RWPE1 (cell line): ENCODE results near the gene USP22.

Experiments used
- CTCF ChIA-PET: fragments of 350-600 bp; sonication (Branson Sonifier 250); formaldehyde crosslinking; extraction: SDS; loops from one replicate; lab custom pipeline; 2021; lab: Yijun Ruan, JAX
- POLR2A ChIA-PET: fragments of 400-600 bp; formaldehyde crosslinking; extraction: SDS; loops from one replicate; lab custom pipeline; 2020; ENCODE audit warnings: antibody characterized with exemption; ENCODE audit not compliant: low non-redundant PET; lab: Yijun Ruan, JAX
- DNase-seq: peaks from one replicate; pipeline ENCODE4 v3.0.0; 2012; ENCODE audit warnings: low spot score
- H3K27ac ChIP-seq: fragments of 450-650 bp; 2 replicates; pipeline ENCODE4 v1.5.1; 2017
- TF ChIP-seq, protein P1 (sequence below): fragments of 450-650 bp; conservative IDR thresholded peaks from 2 replicates; pipeline ENCODE4 v1.5.1; 2017; ENCODE audit warnings: low read depth, mild to moderate bottlenecking

USP22 gene

DNA sequence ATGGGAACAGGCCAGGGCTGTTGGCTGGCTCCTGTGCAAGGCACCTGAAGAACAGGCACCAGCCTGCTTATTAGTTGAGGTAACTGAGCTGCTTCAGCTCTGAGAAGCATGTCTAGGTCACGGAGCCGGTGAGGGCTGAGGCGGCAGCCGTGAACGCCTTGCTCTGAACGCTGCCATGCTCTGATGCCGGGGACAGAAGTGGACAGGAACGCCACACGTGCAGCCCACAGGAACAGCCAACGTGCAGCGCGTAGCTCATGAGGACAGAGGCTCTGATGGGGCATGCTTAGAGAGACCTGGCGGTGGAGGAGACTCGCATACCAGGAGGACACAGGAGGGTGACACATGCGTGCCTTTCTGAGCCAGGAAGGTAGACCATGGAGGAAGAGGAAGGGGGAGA is 25.6 kb downstream of the USP22 start:
- no peak for DNase-seq
- TF ChIP-seq, protein P1, sequence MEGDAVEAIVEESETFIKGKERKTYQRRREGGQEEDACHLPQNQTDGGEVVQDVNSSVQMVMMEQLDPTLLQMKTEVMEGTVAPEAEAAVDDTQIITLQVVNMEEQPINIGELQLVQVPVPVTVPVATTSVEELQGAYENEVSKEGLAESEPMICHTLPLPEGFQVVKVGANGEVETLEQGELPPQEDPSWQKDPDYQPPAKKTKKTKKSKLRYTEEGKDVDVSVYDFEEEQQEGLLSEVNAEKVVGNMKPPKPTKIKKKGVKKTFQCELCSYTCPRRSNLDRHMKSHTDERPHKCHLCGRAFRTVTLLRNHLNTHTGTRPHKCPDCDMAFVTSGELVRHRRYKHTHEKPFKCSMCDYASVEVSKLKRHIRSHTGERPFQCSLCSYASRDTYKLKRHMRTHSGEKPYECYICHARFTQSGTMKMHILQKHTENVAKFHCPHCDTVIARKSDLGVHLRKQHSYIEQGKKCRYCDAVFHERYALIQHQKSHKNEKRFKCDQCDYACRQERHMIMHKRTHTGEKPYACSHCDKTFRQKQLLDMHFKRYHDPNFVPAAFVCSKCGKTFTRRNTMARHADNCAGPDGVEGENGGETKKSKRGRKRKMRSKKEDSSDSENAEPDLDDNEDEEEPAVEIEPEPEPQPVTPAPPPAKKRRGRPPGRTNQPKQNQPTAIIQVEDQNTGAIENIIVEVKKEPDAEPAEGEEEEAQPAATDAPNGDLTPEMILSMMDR, result no peak
- ChIA-PET POLR2A (no interaction called here), CTCF (no interaction called here)
- no peak overlapping the region for H3K27ac ChIP-seq

DNA sequence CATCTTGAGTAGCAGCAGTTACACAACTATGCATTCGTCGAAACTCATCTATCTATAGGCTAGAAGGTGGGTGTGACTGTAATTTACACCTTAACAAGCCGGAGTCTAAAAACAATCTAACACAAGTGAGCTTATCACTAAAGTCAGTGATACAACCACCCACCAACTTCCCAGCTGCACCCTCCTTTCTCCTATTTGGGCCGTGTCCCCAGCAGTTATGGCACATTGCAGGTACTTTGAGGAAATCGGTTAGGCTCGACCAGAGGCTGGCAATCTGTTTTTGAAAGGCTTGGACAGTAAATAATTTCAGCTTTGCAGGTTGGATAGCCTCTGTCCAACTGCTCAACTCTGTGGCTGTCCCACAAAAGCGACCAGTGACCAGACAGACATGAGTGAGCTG is 26.0 kb downstream of the USP22 start:
- TF ChIP-seq, protein P1, result no peak
- H3K27ac ChIP-seq, result no peak overlapping the region
- DNase-seq, result no peak
- ChIA-PET CTCF (no interaction called here), POLR2A (no interaction called here)

DNA sequence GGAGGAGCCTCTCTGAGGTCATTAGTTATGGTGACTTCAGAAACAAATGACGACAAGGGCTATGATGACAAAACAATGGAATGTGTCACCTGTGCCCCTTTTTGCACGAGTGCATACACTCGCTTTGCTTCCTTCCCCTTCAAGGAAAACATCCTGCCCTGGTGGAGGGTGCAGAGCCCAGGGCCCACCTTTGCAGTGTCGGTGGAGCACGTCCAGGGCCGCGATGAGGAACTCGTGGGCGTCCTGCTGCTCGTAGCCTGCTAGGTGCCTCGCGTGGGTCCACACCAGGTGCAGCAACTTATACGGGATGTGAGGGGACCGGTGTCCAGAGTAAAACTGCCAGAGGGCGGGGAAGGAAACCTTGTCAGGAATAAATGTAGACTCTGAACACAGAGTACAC is 27.2 kb downstream of the USP22 start:
- no peak overlapping the region for H3K27ac ChIP-seq
- CTCF ChIA-PET, result no interaction called here
- POLR2A ChIA-PET, result no interaction called here
- TF ChIP-seq, protein P1, result no peak
- no peak for DNase-seq

DNA sequence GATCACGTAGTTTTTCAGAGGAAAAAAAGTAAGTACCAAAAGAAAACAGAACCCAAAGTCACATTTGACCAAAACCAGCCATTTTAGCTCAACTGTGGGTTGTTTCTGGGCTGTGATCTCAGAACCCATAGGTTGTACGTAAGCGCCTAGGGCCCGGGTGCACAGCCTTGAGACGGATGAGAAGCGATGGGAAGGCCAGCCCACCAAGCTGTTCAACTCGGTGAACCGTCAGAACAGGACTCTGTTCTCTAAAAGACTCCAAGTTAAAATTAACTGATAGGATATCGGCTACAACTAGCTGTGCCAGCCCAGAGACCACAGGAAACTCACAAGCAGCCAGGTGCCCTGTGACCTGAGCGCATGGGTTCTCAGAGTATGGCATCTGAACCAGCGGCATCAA is 28.3 kb downstream of the USP22 start:
- CTCF ChIA-PET, result no interaction called here
- H3K27ac ChIP-seq, result peak overlapping the region; percentile 28
- no peak for DNase-seq
- POLR2A ChIA-PET, result interaction anchor here (0.5 kb wide), 1 partner anchor 375 kb away, joined by 7 read pairs; no protein-coding TSS in a partner anchor
- TF ChIP-seq, protein P1, result no peak

DNA sequence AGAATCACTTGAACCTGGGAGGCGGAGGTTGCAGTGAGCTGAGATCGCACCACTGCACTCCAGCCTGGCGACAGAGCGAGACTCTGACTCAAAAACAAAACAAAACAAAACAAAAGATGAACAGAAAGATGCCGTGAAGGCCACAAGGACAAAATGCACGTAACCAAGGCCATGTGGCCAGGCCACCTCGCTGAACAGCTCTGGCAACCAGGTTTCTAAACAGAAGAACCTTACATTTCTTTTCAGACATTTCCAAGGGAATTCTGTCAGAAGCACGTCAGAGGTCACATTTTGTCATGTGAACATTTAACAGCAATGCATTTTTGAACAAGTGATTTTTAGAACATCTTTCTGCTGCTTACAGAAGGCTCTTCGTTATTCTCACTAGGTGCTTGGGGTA is 28.8 kb downstream of the USP22 start:
- ChIA-PET CTCF (no interaction called here), POLR2A (no interaction called here)
- TF ChIP-seq, protein P1, result no peak
- DNase-seq, result no peak
- no peak overlapping the region for H3K27ac ChIP-seq

DNA sequence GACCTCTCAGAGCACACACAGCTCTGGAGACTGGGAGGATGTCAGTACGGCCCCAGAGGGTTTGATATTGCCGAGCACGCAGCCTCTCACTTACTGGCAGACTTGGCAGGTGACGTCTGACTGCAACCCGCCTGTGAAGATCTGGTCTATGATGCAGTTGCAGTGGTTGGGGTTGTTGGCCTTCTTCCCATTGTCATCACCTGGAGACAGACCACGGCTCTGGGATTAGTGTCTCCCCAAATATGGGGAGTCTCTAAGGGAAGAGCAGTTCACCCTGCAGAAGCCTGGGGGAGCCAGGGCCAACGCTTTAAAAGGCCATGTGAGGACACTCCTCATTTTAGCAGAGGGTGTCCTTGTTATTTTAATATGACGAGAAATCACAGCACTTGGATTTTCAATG is 30.1 kb downstream of the USP22 start:
- no peak overlapping the region for H3K27ac ChIP-seq
- ChIA-PET CTCF (no interaction called here), POLR2A (no interaction called here)
- no peak for DNase-seq
- TF ChIP-seq, protein P1, result no peak
